PFSK-1 (cell line): Measurements from ENCODE around the gene IRAK1BP1.

ENCODE experiments used
- FOXP2 ChIP-seq: optimal IDR thresholded peaks from 2 replicates; pipeline ENCODE3; 2011; ENCODE audit warnings: borderline replicate concordance, control low read depth, inconsistent platforms; ENCODE audit not compliant: insufficient read depth; ENCODE audit errors: extremely low read length, extremely low read depth
- POLR2AphosphoS5 ChIP-seq: IDR thresholded peaks from 2 replicates; pipeline ENCODE4 v1.6.1; 2012; ENCODE audit warnings: low read depth, mild to moderate bottlenecking, control low read depth, low read length, moderate library complexity
- SIN3A ChIP-seq: IDR thresholded peaks from 2 replicates; pipeline ENCODE4 v1.6.1; 2012; ENCODE audit warnings: mild to moderate bottlenecking, low read length, moderate library complexity, borderline replicate concordance; ENCODE audit not compliant: insufficient read depth

DNA sequence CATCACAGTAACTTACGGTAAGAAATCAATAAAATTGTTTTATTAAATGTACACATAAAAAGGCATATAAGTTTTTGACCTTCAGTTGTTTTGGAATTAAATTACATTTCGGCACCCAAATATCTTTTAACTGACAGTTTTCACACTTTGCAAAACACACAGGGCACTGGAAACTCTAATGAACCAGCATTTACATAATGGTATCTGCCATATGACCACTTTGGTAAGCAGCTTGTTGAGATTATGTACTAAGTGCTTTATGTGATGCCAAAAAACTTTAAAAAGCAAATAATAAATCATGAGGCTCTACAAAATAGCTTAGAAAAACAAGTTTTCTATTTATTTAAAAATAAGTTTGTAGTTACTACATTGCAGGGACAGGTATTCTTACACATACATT is 68.2 kb downstream of the IRAK1BP1 start:
- no peak for TF ChIP-seq POLR2AphosphoS5
- TF ChIP-seq SIN3A, result no peak
- no peak for TF ChIP-seq FOXP2
